ENCODE measurements around the gene MYO10.

MYO10 gene

DNA sequence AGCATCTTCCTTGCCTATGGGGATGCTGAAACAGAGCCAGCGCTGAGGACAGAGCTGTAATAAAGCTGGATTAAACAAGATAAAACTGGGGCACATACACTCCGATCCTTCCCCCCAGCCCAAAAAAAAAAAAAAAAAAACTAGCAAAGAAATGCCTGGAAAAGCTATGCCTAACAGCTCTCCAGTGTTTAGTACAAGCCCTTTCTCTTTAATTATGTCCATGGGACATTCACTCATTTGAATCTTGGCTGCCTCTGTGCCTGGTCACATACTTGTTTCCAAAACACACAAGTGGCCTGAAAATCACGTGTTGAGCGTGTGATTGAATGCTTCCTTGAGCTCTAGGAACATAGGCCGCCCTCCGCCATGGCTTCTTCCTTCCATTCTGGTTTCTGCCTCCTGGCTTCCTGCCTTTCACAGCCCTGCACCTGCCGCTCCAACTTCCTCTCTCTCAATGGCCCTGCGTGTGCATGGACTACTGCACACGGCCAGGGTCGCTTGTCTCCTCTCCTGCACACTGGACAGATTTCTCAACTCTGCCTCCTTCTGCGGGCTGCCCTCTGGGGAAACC lies 208.2 kb downstream of the MYO10 start:
- TF ChIP-seq, protein P1, sequence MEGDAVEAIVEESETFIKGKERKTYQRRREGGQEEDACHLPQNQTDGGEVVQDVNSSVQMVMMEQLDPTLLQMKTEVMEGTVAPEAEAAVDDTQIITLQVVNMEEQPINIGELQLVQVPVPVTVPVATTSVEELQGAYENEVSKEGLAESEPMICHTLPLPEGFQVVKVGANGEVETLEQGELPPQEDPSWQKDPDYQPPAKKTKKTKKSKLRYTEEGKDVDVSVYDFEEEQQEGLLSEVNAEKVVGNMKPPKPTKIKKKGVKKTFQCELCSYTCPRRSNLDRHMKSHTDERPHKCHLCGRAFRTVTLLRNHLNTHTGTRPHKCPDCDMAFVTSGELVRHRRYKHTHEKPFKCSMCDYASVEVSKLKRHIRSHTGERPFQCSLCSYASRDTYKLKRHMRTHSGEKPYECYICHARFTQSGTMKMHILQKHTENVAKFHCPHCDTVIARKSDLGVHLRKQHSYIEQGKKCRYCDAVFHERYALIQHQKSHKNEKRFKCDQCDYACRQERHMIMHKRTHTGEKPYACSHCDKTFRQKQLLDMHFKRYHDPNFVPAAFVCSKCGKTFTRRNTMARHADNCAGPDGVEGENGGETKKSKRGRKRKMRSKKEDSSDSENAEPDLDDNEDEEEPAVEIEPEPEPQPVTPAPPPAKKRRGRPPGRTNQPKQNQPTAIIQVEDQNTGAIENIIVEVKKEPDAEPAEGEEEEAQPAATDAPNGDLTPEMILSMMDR (IDR thresholded peaks at IDR 0.05) = no peak

DNA sequence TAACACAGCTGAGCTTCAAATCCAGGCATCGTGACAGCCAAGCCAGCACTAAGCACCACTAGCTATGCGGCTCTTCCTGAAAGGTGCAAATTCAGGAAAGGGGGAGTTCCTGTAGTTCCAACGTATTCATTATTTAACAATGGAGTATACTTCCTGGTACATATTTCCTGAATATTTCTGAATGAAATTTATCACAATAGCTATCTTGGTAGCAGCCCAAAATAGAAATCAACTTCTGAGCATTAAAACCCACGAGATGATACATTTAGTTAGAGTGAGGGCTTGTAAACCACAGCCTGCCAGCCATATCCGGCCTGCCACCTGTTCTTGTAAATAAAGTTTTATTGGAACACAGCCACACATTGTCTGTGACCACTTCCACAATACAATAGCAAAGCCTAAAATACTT lies 209.5 kb downstream of the MYO10 start:
- TF ChIP-seq, protein P1 (IDR thresholded peaks at IDR 0.05) = no peak

DNA sequence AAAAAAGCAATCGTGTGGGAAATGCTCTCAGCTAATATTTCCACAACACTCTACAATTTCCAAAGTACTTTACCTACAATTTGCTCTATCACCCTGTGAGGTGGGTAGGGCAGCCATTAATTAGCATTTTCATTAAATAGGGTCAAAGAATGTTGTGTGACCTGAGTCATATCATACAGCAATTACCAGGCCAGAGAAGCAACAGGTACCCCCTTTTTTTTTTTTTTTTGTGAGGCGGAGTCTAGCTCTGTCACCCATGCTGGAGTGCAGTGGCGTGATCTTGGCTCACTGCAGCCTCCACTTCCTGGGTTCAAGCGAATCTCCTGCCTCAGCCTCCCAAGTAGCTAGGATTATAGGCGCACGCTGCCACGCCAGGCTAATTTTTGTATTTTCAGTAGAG lies 210.5 kb downstream of the MYO10 start:
- TF ChIP-seq, protein P1 (IDR thresholded peaks at IDR 0.05) = no peak

DNA sequence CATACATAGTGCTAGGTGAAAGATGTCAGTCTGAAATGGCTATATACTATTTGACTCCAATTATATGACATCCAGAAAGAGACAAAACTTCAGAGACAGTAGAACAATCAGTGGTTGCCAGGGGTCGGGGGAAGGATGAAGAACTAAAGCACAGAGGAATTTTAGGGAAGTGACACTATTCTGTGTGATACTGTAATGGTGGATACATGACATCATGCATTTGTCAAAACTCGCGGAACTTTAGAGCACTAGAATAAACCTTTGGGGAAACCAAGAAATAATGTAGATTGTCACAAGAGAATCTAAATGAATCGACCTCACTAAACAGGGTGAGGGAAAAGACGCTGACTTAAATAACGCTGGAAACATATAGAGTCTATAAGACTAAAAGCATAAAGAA lies 212.3 kb downstream of the MYO10 start:
- TF ChIP-seq, protein P1 (IDR thresholded peaks at IDR 0.05) = no peak

DNA sequence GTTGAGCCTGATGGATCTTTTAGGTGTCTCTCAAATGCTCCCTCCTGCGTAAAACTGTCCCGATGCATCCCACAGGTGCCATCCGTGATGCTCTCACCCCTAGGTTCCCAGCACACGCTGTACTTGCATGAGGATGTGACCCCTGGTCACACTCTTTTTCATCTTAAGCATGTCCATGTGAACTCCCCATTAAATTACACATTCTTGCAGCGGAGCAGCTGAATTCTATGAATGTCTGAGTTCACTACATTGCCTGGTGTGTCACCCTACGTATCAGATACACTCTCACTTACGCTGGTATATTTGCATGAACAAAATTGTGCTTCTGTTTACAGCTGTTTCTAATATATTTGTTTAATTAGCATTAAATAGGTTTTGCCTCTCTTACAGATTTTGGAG lies 214.0 kb downstream of the MYO10 start:
- TF ChIP-seq, protein P1 (IDR thresholded peaks at IDR 0.05) = no peak

DNA sequence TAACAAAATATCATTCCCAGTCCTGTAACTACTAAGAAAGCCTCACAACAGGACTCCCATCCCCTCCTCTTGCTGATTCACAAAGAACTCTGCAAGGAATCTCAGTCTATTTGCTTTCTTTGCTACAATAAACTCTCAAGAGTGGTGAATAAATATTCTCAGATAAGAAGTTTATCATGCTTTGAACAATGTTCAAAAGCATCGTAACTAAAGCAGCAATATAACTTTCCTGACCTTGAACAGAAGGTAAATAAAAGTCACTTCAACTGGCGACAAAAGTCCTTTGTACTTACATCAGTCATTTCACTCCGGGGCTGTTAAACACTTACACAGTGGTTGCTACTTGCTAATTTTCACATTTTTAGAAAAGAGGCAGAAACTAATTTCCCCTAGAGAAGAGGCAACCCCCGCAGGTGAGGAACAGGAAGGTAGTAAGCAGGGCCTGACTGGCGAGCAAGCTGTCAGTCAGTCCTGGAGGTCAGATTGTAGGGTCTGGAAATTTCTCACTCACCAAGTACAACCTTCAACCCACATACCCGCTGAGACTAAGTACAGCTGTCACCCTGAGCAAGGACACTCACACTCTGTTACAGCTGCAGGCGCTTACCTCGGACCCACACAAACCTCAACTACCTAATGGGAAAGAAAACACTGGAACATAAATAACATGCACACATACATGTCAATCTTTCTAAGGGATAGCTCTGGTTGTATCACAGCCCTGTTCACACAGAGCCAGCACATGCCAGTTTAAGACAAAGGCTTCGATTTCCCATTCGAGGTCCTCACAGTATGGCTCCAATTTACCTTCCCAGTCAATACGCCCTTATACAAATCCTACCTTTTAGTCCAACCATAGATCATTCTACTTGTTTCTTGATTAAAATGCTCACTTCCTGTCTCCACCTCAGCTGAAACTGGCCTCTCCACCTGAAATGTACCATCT lies 214.7 kb downstream of the MYO10 start:
- TF ChIP-seq, protein P1 (IDR thresholded peaks at IDR 0.05) = no peak

DNA sequence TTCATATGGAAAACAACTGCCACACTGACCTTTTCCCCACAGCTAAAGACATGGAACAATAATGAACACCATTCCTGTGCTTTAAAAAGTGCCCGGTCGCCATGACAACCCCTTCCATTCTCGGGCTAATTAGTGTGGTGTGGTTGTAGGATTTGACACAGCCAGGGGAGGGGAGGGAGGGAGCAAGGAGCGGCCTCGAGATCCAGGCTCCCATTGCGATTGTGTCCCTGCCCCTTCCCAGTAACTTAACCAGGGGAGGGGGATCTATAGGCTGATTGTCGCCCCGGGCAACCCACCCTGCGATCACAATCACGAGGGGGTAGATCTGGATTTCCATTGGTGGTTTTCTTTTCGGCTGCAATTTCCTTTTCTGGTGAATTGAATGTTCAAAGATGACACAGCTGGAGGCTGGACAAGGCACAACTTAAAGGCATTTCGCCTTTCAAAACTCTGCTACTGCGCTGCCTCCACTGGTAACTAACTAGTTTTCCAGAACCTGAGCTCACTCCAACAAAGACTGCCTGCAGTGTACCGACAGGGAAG lies 222.6 kb downstream of the MYO10 start:
- TF ChIP-seq, protein P1 (IDR thresholded peaks at IDR 0.05) = no peak

Data from LNCAP (cell line).